ENCODE measurements around the gene PUM1.

The PUM1 gene

GRCh38 chr1:30907481-30908315 lies 157.8 kb downstream of the PUM1 start:
- DNase-seq (ENCODE audit: low spot score): no peak

DNA sequence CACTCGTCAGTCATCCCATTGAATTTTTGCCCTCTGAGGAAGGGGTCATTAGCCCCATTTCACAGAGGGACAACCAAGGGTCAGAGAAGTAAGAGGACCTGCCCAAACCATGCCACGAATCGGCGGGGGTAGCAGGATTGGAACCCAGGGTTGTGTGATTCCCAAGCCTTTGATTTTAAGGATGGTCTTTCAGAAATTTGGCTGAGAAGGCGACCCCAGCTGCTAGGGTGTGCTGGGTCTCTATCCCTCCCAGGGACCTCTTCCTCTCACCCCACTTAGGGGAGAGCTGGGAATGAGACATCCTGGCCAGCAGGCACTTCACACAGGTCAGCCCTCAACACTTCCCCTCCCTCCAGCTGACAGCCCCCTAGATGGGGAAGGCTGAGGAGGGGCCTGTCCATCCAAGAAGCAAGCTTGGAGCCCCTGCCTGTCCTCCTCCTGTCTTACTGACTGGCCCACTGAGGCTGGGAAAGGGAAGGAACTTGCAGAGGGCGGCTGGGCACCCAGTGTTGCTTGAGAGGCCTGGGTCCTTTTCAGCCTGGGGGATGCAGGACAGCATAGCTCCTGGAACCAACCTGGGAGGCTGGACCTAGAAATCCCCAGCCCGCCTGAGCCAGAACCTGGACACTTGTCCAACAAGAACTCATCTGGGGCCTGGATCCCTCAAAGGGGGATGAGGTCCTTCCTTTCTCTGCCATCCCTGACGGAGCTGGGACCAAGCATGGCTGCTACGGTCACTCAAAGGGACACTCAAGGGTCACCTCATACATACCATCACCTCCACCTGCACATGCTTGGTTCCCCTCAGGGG lies 158.7 kb downstream of the PUM1 start:
- DNase-seq (ENCODE audit: low spot score): no peak

DNA sequence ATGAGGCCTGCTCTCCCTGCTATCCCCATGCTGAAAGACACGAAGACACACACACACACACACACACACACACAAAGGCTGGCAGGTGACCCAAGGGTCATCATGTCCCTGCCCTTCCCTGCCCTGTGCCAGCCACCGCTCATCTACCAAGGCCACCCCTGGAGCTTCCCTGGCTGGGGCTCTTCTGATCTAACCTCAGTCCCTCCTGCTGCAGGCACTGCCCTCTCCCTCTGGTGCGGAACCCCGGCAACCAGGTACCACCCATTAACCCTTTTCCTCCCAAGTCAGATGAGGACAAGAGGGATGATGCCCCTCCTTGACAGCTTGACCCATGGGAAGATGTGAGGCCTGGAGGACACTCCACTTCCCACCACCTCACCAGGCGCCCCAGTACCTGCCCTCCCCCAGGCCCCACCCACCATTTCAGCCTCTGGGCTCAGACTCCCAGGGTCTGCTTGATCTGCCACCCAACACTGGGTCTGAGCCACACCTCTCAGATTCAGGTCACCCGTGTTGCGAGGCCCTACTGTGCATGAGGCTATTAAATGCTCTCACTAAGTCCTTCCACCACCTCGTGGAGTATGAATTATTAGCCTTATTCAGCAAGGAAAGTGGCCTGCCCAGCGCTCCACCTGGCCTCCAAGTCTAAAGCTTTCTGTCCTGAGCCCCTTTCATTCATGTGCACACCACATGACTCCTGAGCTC lies 159.4 kb downstream of the PUM1 start:
- no peak for DNase-seq (ENCODE audit: low spot score)

GRCh38 chr1:30905403-30905802 lies 160.1 kb downstream of the PUM1 start:
- no peak for DNase-seq (ENCODE audit: low spot score)

DNA sequence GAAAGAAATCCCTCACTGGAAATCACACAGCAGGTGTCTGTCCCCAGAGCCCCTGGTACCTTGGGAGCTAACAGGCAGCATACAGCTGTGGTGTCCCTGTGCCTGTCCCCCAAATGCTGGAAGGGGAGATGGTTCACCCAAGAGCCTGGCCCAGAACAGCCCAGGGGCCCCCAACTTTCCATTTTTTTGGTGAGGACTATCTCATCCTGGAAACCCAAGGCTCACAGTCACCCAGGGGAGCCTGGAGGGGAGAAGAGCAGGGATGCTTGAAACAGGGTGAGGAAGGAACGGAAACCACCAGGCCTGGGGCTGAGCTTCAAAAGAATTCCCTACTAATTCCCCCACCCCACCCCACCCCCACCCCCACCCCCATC lies 160.6 kb downstream of the PUM1 start:
- no peak for DNase-seq (ENCODE audit: low spot score)

GRCh38 chr1:30904191-30904961 lies 161.1 kb downstream of the PUM1 start:
- DNase-seq (ENCODE audit: low spot score): no peak

GRCh38 chr1:30903343-30904034 lies 162.0 kb downstream of the PUM1 start:
- no peak for DNase-seq (ENCODE audit: low spot score)

GRCh38 chr1:30902593-30903290 lies 162.8 kb downstream of the PUM1 start:
- no peak for DNase-seq (ENCODE audit: low spot score)

- DNase-seq (ENCODE audit: low spot score): no peak
Observed at GRCh38 chr1:30901798-30902581, 163.5 kb downstream of the PUM1 start.

GRCh38 chr1:30900931-30901560 lies 164.5 kb downstream of the PUM1 start:
- no peak for DNase-seq (ENCODE audit: low spot score)

GRCh38 chr1:30900486-30900885 lies 165.0 kb downstream of the PUM1 start:
- DNase-seq (ENCODE audit: low spot score): no peak

- peak; percentile 59 for DNase-seq (ENCODE audit: low spot score)
Observed at GRCh38 chr1:30899577-30900389, 165.7 kb downstream of the PUM1 start.

DNA sequence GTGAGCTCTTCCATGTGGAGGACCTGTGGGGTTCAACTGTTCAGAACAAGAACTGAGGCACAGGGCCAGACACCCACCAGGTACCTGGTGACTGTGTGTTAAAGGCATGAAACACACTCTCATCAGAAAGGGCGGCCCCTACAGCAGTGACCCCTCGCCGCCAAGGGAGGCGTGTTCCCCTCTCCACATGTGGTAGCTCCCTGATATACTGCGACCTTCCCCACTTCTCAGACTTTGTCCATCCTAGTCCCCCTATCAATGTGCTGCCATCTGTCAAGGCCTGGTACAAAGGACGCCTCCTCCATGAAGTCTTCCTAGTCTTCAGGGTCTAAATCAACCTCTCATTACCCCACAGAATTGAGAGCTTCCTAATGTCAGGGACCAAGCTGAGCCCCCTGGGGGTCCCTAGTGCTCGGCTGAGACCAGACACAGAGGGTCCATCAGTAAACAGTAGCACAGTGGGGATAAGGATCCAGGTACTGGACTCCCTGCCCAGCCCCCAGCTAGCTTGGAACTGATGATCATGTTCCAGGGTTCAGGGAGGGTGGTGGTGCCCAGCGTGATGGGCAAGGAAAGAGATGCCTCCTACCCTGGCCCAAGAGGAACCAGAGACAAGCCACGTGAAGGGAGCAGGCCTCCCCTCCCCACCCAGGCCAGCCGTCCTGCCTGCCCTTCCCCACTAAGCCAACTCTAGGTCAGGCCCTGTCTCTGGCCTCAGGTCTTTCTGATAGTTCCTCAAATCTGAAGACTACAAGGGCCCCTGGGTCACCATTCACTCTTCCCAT lies 167.3 kb downstream of the PUM1 start:
- DNase-seq (ENCODE audit: low spot score): no peak

DNA sequence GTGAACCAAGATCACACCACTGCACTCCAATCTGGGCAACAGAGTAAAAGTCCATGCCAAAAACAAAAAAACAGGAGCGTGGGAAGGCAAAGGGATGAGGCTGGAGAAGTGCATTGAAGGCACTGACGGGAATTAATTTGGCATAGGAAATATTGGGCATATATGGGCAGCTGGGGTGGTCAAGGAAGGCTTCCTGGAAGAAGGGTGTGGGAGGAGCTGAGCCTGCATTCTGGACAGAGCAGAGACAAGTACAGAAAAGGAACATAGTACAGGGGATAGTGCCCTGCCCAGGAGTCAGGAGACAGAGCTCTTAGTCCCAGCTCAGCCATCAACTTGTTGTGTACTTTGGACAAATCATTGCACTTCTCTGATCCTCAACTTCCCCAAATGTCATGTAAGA lies 168.6 kb downstream of the PUM1 start:
- DNase-seq (ENCODE audit: low spot score): no peak

DNA sequence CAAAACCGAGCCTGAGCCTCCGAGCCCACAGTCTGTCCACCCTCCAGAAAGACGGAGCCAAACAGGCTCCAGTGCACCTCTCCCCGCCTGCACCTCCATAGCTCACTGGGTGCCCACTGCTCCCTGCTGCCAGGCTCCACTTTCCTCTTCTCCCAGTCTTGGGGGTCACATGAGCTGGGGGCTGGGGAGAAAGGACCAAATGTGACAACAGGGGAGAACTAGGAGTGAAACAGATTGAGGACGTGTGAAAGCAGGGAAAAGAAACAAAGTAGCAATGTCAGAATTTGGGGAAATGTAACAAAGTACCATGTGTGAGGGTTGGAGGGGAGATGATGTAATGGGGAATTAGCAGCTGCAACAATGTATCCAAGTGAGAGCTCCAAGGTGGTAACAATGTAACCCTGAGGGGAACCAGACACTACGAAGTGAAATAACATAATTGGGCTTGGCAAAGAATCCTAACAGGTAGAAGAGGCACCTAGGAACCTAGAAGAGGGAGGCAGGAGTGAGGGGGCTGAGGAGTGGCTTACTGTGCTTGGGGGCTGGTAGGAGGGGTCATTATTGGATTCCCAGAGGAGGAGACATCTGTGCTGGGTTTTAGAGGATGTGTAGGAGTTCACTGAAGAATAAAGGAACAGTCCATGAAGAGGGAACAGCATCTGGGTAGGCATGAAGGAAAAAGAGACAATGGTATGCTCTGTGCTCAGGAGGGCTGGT lies 169.4 kb downstream of the PUM1 start:
- no peak for DNase-seq (ENCODE audit: low spot score)

- no peak for DNase-seq (ENCODE audit: low spot score)
Observed at GRCh38 chr1:30895382-30895943, 170.1 kb downstream of the PUM1 start.
